Hepatocyte (in vitro differentiated cells): Measurements from ENCODE around the gene GRIK4.

Experiments
- EZH2 ChIP-seq: fragments of 200-600 bp; sonication (generic); IDR thresholded peaks from 2 replicates; pipeline ENCODE4 v1.6.1; 2016; ENCODE audit warnings: antibody characterized with exemption, mild to moderate bottlenecking, borderline replicate concordance
- EZH2phosphoT487 ChIP-seq: fragments of 200-600 bp; sonication (generic); IDR thresholded peaks from one replicate; pipeline ENCODE4 v1.6.1; 2018; ENCODE audit warnings: antibody characterized with exemption, mild to moderate bottlenecking, low read depth, moderate library complexity; ENCODE audit not compliant: unreplicated experiment, severe bottlenecking
- TF ChIP-seq, protein P1 (sequence below): fragments of 200-600 bp; sonication (generic); IDR thresholded peaks from 2 replicates; pipeline ENCODE4 v1.5.1; 2016; ENCODE audit warnings: antibody characterized with exemption, mild to moderate bottlenecking; ENCODE audit not compliant: poor library complexity

DNA sequence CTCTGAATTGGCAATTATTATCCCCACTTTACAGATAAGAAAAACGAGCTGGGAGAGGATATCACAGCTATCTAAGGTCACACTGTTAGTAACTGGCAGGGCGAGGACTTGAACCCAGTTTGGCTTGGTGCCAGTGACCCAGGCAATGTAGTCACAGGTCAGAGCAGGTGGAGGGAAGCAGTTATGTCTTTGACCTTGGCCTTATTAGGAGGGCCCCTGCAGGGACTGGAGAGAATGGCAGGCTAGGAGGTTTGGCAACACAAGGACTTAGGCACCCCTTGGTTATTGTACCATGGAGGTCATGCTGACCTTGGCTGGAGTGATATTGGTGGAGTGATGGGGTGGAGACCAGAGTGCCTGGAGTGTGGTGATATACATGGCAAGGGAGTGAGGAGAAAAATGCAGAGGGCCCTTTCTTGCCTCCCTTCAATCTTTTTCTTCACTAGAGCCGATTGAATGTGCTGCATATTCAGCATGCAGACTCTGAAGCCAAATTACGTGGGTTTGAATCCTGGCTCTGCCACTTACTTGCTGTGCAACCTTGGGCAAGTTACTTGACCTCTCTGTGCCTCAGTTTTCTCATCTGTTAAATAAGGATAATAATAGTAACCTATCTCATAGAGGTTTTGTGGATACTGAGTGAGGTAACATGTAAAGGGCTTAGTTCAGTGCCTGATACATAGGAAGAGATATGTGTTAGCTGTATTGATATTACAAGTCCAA, 419.7 kb downstream of the GRIK4 start:
- TF ChIP-seq EZH2phosphoT487 (no peak), EZH2 (no peak)
- TF ChIP-seq, protein P1, sequence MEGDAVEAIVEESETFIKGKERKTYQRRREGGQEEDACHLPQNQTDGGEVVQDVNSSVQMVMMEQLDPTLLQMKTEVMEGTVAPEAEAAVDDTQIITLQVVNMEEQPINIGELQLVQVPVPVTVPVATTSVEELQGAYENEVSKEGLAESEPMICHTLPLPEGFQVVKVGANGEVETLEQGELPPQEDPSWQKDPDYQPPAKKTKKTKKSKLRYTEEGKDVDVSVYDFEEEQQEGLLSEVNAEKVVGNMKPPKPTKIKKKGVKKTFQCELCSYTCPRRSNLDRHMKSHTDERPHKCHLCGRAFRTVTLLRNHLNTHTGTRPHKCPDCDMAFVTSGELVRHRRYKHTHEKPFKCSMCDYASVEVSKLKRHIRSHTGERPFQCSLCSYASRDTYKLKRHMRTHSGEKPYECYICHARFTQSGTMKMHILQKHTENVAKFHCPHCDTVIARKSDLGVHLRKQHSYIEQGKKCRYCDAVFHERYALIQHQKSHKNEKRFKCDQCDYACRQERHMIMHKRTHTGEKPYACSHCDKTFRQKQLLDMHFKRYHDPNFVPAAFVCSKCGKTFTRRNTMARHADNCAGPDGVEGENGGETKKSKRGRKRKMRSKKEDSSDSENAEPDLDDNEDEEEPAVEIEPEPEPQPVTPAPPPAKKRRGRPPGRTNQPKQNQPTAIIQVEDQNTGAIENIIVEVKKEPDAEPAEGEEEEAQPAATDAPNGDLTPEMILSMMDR: no peak
